PC-9 (cell line): ENCODE data around the gene MFSD2B. TPM values are rescaled to one million over a fixed set of nuclear protein-coding genes. Genes with fewer than 3 reads are reported as not detected.

Experiments used
- BruUV-seq: library from RNA; stranded (reverse); fragments of 400-500 nt; replicated peaks from 2 replicates; lab custom pipeline; 2021; lab: Mats Ljungman, UMichigan
- CTCF ChIA-PET: fragments of 300-600 bp; sonication (Branson Sonifier 250); formaldehyde crosslinking; loops from one replicate; lab custom pipeline; 2022; ENCODE audit warnings: antibody characterized with exemption; lab: Charles Lee
- POLR2A ChIA-PET: fragments of 300-600 bp; sonication (Branson Sonifier 250); formaldehyde crosslinking; loops from one replicate; lab custom pipeline; 2022; ENCODE audit warnings: antibody characterized with exemption; ENCODE audit not compliant: unreplicated experiment; lab: Charles Lee
- DNase-seq, 2 experiments: peaks; one replicate each; pipeline versions ENCODE4 v3.0.0 to v3.0.0-alpha.2; 2015 to 2022; ENCODE audit warnings: mixed read lengths in 1 of 2
- H2AFZ ChIP-seq: fragments of 200-600 bp; sonication (generic); 2 replicates; pipeline ENCODE4 v1.8.1; 2017; ENCODE audit warnings: antibody characterized with exemption
- H3F3A ChIP-seq: fragments of 200-600 bp; sonication (generic); 2 replicates; pipeline ENCODE4 v1.8.1; 2017; ENCODE audit warnings: antibody characterized with exemption, mild to moderate bottlenecking, low read depth; ENCODE audit not compliant: insufficient read depth
- H3K27ac ChIP-seq: fragments of 200-600 bp; sonication (generic); 2 replicates; pipeline ENCODE4 v1.6.1; 2016; ENCODE audit warnings: mixed run types
- H3K27me3 ChIP-seq: fragments of 200-600 bp; sonication (generic); 2 replicates; pipeline ENCODE4 v1.6.1; 2016; ENCODE audit warnings: low read depth, mixed run types; ENCODE audit not compliant: insufficient read depth
- H3K36me3 ChIP-seq: fragments of 200-600 bp; sonication (generic); 2 replicates; pipeline ENCODE4 v1.6.1; 2016; ENCODE audit warnings: low read depth, mixed run types
- H3K4me1 ChIP-seq: fragments of 200-600 bp; sonication (generic); replicated peaks from 2 replicates; pipeline ENCODE4 v1.6.1; 2016; ENCODE audit warnings: mixed run types; ENCODE audit not compliant: insufficient read depth
- H3K4me2 ChIP-seq: fragments of 200-600 bp; sonication (generic); 2 replicates; pipeline ENCODE4 v1.6.1; 2017; ENCODE audit warnings: mixed run types
- H3K4me3 ChIP-seq: fragments of 200-600 bp; sonication (generic); 2 replicates; pipeline ENCODE4 v1.6.1; 2016; ENCODE audit warnings: mixed run types
- H3K79me2 ChIP-seq: fragments of 200-600 bp; sonication (generic); 2 replicates; pipeline ENCODE4 v1.6.1; 2017; ENCODE audit warnings: low read depth, mixed run types
- H3K9me2 ChIP-seq: fragments of 200-600 bp; sonication (generic); 2 replicates; pipeline ENCODE4 v1.8.1; 2017; ENCODE audit warnings: mild to moderate bottlenecking; ENCODE audit not compliant: insufficient read depth
- H3K9me3 ChIP-seq: fragments of 200-600 bp; sonication (generic); 2 replicates; pipeline ENCODE4 v1.8.1; 2016; ENCODE audit warnings: low read depth; ENCODE audit not compliant: insufficient read depth
- H4K20me1 ChIP-seq: fragments of 200-600 bp; sonication (generic); 2 replicates; pipeline ENCODE4 v1.8.1; 2017; ENCODE audit not compliant: insufficient read depth
- EZH2 ChIP-seq: fragments of 200-600 bp; sonication (generic); IDR thresholded peaks from 2 replicates; pipeline ENCODE4 v1.8.0; 2017; ENCODE audit warnings: antibody characterized with exemption, low read depth
- intact Hi-C: fragments of 100-400 bp; cut with micrococcal nuclease; formaldehyde crosslinking; loops from one replicate; pipeline ENCODE4 v1.10.0; 2022; ENCODE audit not compliant: unreplicated experiment
- total RNA-seq: library from RNA; stranded (reverse); gene quantifications from 2 replicates; pipeline ENCODE4 v1.2.3, GENCODE V29; 2021
- TF ChIP-seq, protein P1 (sequence below): fragments of 200-600 bp; sonication (generic); conservative IDR thresholded peaks from 2 replicates; pipeline ENCODE4 v1.6.1; 2017; ENCODE audit warnings: mixed run types, antibody characterized with exemption, mild to moderate bottlenecking, moderate library complexity

MFSD2B gene
- total RNA-seq, 1 experiment from 2014 or later, result 1.1 TPM

DNA sequence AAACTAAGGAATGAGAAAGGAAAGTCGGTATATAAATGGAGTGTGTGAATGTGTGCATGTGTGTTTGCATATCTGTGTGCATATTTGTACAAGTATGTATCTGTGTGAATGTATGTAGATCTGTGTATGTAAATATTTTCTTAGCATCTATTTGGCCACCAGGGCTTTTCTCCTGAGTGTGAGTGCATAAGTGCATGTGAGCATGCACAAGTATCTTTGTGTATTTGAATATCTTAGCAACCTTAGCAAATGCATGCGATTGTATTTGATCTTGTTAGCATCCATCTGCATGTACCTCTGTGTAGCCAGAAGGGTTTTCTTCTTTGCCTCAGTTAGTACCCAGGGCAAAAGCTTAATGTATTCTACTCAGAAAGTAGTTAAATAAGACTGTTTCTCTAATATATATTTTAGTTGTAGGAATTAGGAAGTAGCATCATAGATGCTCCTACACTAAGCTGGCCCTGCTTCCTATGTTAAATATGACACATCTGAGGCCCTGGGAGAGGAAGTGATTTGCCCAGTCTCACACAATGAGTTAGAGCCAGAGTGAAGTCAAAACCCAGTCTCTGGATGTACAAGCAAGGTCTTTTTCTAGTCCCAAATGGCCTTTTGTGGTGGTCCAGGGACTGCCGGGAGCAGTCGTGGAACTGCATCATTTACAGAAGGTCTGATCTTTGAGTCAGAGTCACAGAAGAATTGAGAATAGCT is 48.8 kb downstream of the MFSD2B start:
- Histone ChIP-seq H4K20me1 (no peaks in the 10 kb centered on the region), H3K36me3 (no peaks in the 10 kb centered on the region), H3K4me3 (no peak overlapping the region), H3K4me2 (no peak overlapping the region), H3K79me2 (no peaks in the 10 kb centered on the region), H3K4me1 (no peaks in the 10 kb centered on the region), H3K27me3 (no peaks in the 10 kb centered on the region), H3F3A (0 out of 2 replicates have a peak, but pooled peaks cover 9% of the 10 kb centered on the region), H3K9me2 (no peaks in the 10 kb centered on the region), H3K9me3 (no peaks in the 10 kb centered on the region), H3K27ac (no peak overlapping the region), H2AFZ (no peak overlapping the region)
- no TSS peak for BruUV-seq
- TF ChIP-seq EZH2, result no peak
- TF ChIP-seq, protein P1, sequence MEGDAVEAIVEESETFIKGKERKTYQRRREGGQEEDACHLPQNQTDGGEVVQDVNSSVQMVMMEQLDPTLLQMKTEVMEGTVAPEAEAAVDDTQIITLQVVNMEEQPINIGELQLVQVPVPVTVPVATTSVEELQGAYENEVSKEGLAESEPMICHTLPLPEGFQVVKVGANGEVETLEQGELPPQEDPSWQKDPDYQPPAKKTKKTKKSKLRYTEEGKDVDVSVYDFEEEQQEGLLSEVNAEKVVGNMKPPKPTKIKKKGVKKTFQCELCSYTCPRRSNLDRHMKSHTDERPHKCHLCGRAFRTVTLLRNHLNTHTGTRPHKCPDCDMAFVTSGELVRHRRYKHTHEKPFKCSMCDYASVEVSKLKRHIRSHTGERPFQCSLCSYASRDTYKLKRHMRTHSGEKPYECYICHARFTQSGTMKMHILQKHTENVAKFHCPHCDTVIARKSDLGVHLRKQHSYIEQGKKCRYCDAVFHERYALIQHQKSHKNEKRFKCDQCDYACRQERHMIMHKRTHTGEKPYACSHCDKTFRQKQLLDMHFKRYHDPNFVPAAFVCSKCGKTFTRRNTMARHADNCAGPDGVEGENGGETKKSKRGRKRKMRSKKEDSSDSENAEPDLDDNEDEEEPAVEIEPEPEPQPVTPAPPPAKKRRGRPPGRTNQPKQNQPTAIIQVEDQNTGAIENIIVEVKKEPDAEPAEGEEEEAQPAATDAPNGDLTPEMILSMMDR, result no peak
- ChIA-PET CTCF (no interaction called here), POLR2A (interaction anchor here (0.6 kb wide), 1 partner anchor 10 kb away, joined by 5 read pairs; no protein-coding TSS in a partner anchor)
- no peak for DNase-seq
- intact Hi-C loops, result no loop called here

DNA sequence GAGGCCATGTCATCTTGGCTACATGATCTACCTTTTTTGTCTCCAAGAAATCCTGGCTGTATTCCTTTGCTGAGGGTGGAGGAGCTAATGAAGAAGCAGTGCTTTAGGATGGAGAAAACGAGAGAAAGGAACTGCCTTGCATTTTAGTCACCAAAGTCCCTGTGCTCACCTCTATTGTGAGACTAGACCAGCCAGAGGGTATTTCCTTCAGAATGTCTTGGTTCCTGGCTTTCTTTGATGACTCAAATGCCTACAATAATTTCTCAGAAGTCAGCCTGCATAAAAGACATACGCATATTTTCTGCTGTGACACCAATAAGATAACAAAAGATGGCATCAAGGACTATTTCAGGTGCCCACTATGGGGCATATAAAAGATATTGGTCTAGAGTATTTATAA is 55.5 kb downstream of the MFSD2B start:
- Histone ChIP-seq H3K4me2 (no peak overlapping the region), H4K20me1 (peaks cover 17% of the 10 kb centered on the region), H3K4me1 (no peaks in the 10 kb centered on the region), H3K27me3 (no peaks in the 10 kb centered on the region), H2AFZ (no peak overlapping the region), H3F3A (peaks cover 29% of the 10 kb centered on the region; the same call in 1 of the 2 replicates), H3K9me2 (no peaks in the 10 kb centered on the region), H3K27ac (no peak overlapping the region), H3K79me2 (no peaks in the 10 kb centered on the region), H3K4me3 (no peak overlapping the region), H3K36me3 (peaks cover 10% of the 10 kb centered on the region), H3K9me3 (no peaks in the 10 kb centered on the region)
- DNase-seq, result no peak
- no TSS peak for BruUV-seq
- intact Hi-C loops, result no loop called here
- ChIA-PET POLR2A (interaction anchor here (0.7 kb wide), 1 partner anchor 18 kb away, joined by 5 read pairs; the partner anchor contains the start of gene WDCP), CTCF (no interaction called here)
- TF ChIP-seq, protein P1, result no peak
- no peak for TF ChIP-seq EZH2

DNA sequence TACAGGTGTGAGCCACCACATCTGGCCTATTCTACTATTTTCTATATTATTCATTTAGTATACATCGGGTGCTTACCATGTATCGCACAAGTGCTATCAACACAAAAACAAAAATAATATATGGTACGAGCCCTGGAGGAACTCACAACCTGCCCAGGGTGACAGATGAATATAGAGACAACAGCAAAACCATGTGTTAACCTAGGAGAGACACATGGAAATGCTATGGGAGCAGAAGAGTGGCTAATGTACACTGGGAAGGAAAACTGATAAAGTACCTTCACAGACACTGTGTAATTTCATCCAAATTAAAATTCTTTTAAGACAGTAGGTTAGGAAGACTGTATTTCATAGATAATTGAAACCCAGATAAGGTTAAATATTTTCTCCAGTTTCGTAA is 62.4 kb downstream of the MFSD2B start:
- intact Hi-C loops, result no loop called here
- peaks cover 46% of the 10 kb centered on the region for H3K79me2 ChIP-seq
- POLR2A ChIA-PET, result no interaction called here

More for the DNA sequence above, 62.4 kb downstream of the MFSD2B start:
- Histone ChIP-seq H3K36me3 (peaks cover 22% of the 10 kb centered on the region), H3K4me1 (peaks cover 9% of the 10 kb centered on the region), H3K4me3 (no peak overlapping the region), H2AFZ (no peak overlapping the region), H3K4me2 (no peak overlapping the region), H4K20me1 (peaks cover 50% of the 10 kb centered on the region), H3K9me2 (no peaks in the 10 kb centered on the region), H3K27ac (no peak overlapping the region), H3F3A (peaks cover 45% of the 10 kb centered on the region), H3K27me3 (no peaks in the 10 kb centered on the region), H3K9me3 (no peaks in the 10 kb centered on the region)
- DNase-seq, result no peak
- no TSS peak for BruUV-seq
- TF ChIP-seq EZH2, result no peak
- TF ChIP-seq, protein P1, result no peak
- CTCF ChIA-PET, result no interaction called here
